GM21619 (cell line): ENCODE data around the gene TRIM7.
"Not testable (repeated sequence)": the region's sequence is repeated elsewhere in the genome, so short reads cannot be mapped to it uniquely, and the experiment has no call there.

Experiments
- ATAC-seq: cut with Tn5 transposase; IDR thresholded peaks from one replicate; pipeline ENCODE4 v1.9.1; 2021; ENCODE audit not compliant: unreplicated experiment

Gene TRIM7

GRCh38 chr5:181156758-181157157, 48.2 kb downstream of the TRIM7 start:
- no peak for ATAC-seq

- ATAC-seq: no peak
These were observed 51.2 kb downstream of the TRIM7 start for GRCh38 chr5:181153814-181154213.

- ATAC-seq: no peak
These were observed 52.6 kb downstream of the TRIM7 start for GRCh38 chr5:181152406-181152805.

- no peak for ATAC-seq
These were observed 53.9 kb downstream of the TRIM7 start for GRCh38 chr5:181151146-181151545.

GRCh38 chr5:181149806-181150733, 54.9 kb downstream of the TRIM7 start:
- ATAC-seq: no peak

- ATAC-seq: no peak
These were observed 55.6 kb downstream of the TRIM7 start for GRCh38 chr5:181149355-181149754.

- ATAC-seq: not testable (repeated sequence)
These were observed 57.9 kb downstream of the TRIM7 start, which contains the start of gene OR2V2 for GRCh38 chr5:181146927-181147636. OR2V2 (plus strand) TSS chr5:181147586; CDS start chr5:181154943, 7,357 bp downstream.

GRCh38 chr5:181145133-181145532, 59.9 kb downstream of the TRIM7 start:
- no peak for ATAC-seq
